Psoas muscle (tissue), 8 donors: Measurements from ENCODE around the gene TLL1. TPM values are rescaled to one million over a fixed set of nuclear protein-coding genes. Genes with fewer than 3 reads are reported as not detected.

Experiments used
- ATAC-seq, 4 donors: fragments of 200-7000 bp; cut with Tn5 transposase; one replicate each; pipeline ENCODE4 v1.9.1; 2020; ENCODE audit warnings: moderate library complexity in 3 of 4, mild to moderate bottlenecking in 2 of 4
- DNase-seq, 2 donors: peaks; one replicate each; pipeline ENCODE4 v3.0.0-alpha.2; 2020
- H3K27ac ChIP-seq: fragments of 200-600 bp; one replicate; pipeline ENCODE4 v1.8.0; 2022
- H3K27me3 ChIP-seq, 3 donors: fragments of 200-600 bp in 1 of 3; one replicate each; pipeline versions ENCODE4 v1.6.1 to v1.8.0; 2013 to 2022; ENCODE audit warnings: low read length in 2 of 3, mild to moderate bottlenecking in 2 of 3, moderate library complexity in 1 of 3; ENCODE audit not compliant: insufficient read depth in 3 of 3
- H3K36me3 ChIP-seq, 2 donors: fragments of 200-600 bp in 1 of 2; one replicate each; pipeline versions ENCODE4 v1.6.1 to v1.8.0; 2013 to 2022; ENCODE audit warnings: low read depth in 1 of 2, mild to moderate bottlenecking in 1 of 2, moderate library complexity in 1 of 2; ENCODE audit not compliant: insufficient read depth in 1 of 2
- H3K4me1 ChIP-seq: fragments of 200-600 bp; one replicate; pipeline ENCODE4 v1.8.0; 2022
- H3K4me3 ChIP-seq: fragments of 200-600 bp; one replicate; pipeline ENCODE4 v1.8.0; 2022; ENCODE audit warnings: mild to moderate bottlenecking
- H3K9me3 ChIP-seq: fragments of 200-600 bp; one replicate; pipeline ENCODE4 v1.8.0; 2022
- CTCF ChIP-seq: fragments of 200-600 bp; IDR thresholded peaks from one replicate; pipeline ENCODE4 v1.8.0; 2022; ENCODE audit warnings: antibody characterized with exemption
- WGBS, 3 donors: extraction: QIAGEN DNeasy Blood & Tissue Kit; methylation state at CpG; one replicate each; pipeline versions ENCODE4 v1.1.6 to v1.1.7; 2013; 5-methylcytosine and 5-hydroxymethylcytosine counted together
- intact Hi-C, 2 donors: fragments of 100-400 bp; cut with DNase I; formaldehyde crosslinking; loops; one replicate each; pipeline versions ENCODE4 v1.11.0 to v1.14.2; 2022
- polyA plus RNA-seq, 3 donors: library from polyadenylated mRNA; stranded (reverse); fragments of 200-250 nt; gene quantifications; one replicate each; pipeline ENCODE4 v1.2.3, GENCODE V29; 2013
- total RNA-seq, 4 donors: library from RNA; stranded (reverse); fragmentation: NEBNext Ultra II Directional in 2 of 4; extraction: Animal tissue kit (Norgen Biotek cat#: 25700) in 2 of 4; gene quantifications; one replicate each; pipeline versions ENCODE4 v1.2.1 to v1.2.4, GENCODE V29; 2021 to 2023
- donor health status: healthy with polysubstance abuse.
- donor health status: DM: no; HTN: no; CAD: no; lungs with moderate emphysema.
- donor health status: Bipolar disorder and iron deficiency.
- donor health status: healthy.
- donor health status: DM: yes; HTN: yes; CAD: no.
- donor health status: DM: no; HTN: no; CAD: no.
- donor health status: DM: no; HTN: no; CAD: no.
- donor health status: DM: yes; HTN: yes; CAD: no.

TLL1 gene
- total and polyA plus RNA-seq, 7 donors, result 0.23 to 0.89 (median 0.54) TPM

- 65 to 86% (median 81%) methylated on average over 6 of the region's 6 CpGs for WGBS, 3 donors
- no peak for TF ChIP-seq CTCF
- no peak for DNase-seq
- no peaks in the 10 kb centered on the region for H3K9me3 ChIP-seq
- no peaks in the 10 kb centered on the region for H3K4me1 ChIP-seq
- no peak overlapping the region for H3K27ac ChIP-seq
- intact Hi-C loops, result no loop called here
- H3K4me3 ChIP-seq, result no peak overlapping the region
- H3K36me3 ChIP-seq, result no peaks in the 10 kb centered on the region
- no peaks in the 10 kb centered on the region for H3K27me3 ChIP-seq
- no peak for ATAC-seq
Measured at GRCh38 chr4:166073783-166074182, 200.7 kb downstream of the TLL1 start.

- ATAC-seq, result no peak
- 30 to 49% (median 37%) methylated on average over 1 of the region's 1 CpG for WGBS, 3 donors
- no peaks in the 10 kb centered on the region for H3K36me3 ChIP-seq
- no peaks in the 10 kb centered on the region for H3K27me3 ChIP-seq
- intact Hi-C loops, result no loop called here
- TF ChIP-seq CTCF, result no peak
- DNase-seq, result no peak
- no peaks in the 10 kb centered on the region for H3K9me3 ChIP-seq
- H3K27ac ChIP-seq, result no peak overlapping the region
- no peak overlapping the region for H3K4me3 ChIP-seq
- H3K4me1 ChIP-seq, result no peaks in the 10 kb centered on the region
Measured at GRCh38 chr4:166075599-166075998, 202.6 kb downstream of the TLL1 start.

- no peak for TF ChIP-seq CTCF
- H3K27me3 ChIP-seq, result no peaks in the 10 kb centered on the region
- no peaks in the 10 kb centered on the region for H3K36me3 ChIP-seq
- H3K27ac ChIP-seq, result no peak overlapping the region
- no peak for ATAC-seq
- WGBS, 3 donors, result 81 to 92% (median 82%) methylated on average over 4 of the region's 4 CpGs
- no peaks in the 10 kb centered on the region for H3K9me3 ChIP-seq
- no peak overlapping the region for H3K4me3 ChIP-seq
- H3K4me1 ChIP-seq, result no peaks in the 10 kb centered on the region
- DNase-seq, result no peak
- intact Hi-C loops, result no loop called here
Measured at GRCh38 chr4:166077782-166078181, 204.7 kb downstream of the TLL1 start.

GRCh38 chr4:166078383-166078782, 205.3 kb downstream of the TLL1 start:
- no peaks in the 10 kb centered on the region for H3K27me3 ChIP-seq
- intact Hi-C loops, result no loop called here
- no peaks in the 10 kb centered on the region for H3K4me1 ChIP-seq
- no peak overlapping the region for H3K27ac ChIP-seq
- no peaks in the 10 kb centered on the region for H3K9me3 ChIP-seq
- ATAC-seq (no peak), DNase-seq (no peak)
- whole genome bisulfite sequencing, 3 donors, result 85 to 89% (median 87%) methylated on average over 3 of the region's 3 CpGs
- H3K36me3 ChIP-seq, result no peaks in the 10 kb centered on the region
- TF ChIP-seq CTCF, result no peak
- no peak overlapping the region for H3K4me3 ChIP-seq

GRCh38 chr4:166078955-166079354, 205.9 kb downstream of the TLL1 start:
- DNase-seq (no peak), ATAC-seq (no peak)
- no peak overlapping the region for H3K4me3 ChIP-seq
- TF ChIP-seq CTCF, result no peak
- intact Hi-C loops, result no loop called here
- no peaks in the 10 kb centered on the region for H3K36me3 ChIP-seq
- H3K27ac ChIP-seq, result no peak overlapping the region
- H3K27me3 ChIP-seq, result no peaks in the 10 kb centered on the region
- whole genome bisulfite sequencing, 3 donors, result 52 to 61% (median 55%) methylated on average over 2 of the region's 2 CpGs
- no peaks in the 10 kb centered on the region for H3K9me3 ChIP-seq
- no peaks in the 10 kb centered on the region for H3K4me1 ChIP-seq
